Activated naive CD4-positive, alpha-beta T cell treated with anti-CD3 and anti-CD28 coated beads, Interleukin-2, amount 50 U/mL, for 24 hours (primary cell): Measurements from ENCODE around the gene AGAP1.
A peak's percentile ranks its signal among the peaks of the same experiment; 100 is the strongest.

Experiments
- H3K27ac Mint-ChIP-seq: one replicate; pipeline ENCODE4 v1.8.0; 2021; ENCODE audit warnings: mild to moderate bottlenecking, mixed read lengths
- H3K27me3 Mint-ChIP-seq: one replicate; pipeline ENCODE4 v1.8.0; 2021; ENCODE audit warnings: mixed read lengths
- H3K36me3 Mint-ChIP-seq: one replicate; pipeline ENCODE4 v1.8.0; 2021; ENCODE audit warnings: mixed read lengths
- H3K4me1 Mint-ChIP-seq: one replicate; pipeline ENCODE4 v1.8.0; 2021; ENCODE audit warnings: mixed read lengths
- H3K4me3 Mint-ChIP-seq: one replicate; pipeline ENCODE4 v1.8.0; 2021; ENCODE audit warnings: mild to moderate bottlenecking, mixed read lengths
- H3K9me3 Mint-ChIP-seq: one replicate; pipeline ENCODE4 v1.8.0; 2021; ENCODE audit warnings: mixed read lengths

AGAP1 gene

DNA sequence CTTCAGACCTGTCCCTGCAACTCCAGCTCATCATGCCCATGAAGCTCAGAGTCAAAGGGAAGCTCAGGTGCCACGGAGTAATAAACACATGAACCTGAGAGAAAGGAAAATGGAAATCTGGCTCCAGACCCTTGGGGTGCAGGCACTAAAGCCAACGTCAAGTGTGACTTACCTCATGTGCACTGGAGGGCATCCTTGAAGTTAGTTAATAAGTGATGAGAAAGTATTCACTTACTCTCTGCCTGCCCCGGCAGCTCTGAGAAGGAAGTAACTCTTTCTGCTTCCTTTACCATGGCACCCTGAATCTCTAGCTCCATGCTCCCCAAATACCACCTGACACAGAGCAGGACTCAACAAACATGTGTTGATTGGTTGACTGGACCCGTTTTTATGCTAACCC is 21.4 kb upstream of the AGAP1 start:
- Mint-ChIP-seq H3K27me3 (peaks cover 4% of the 10 kb centered on the region), H3K27ac (no peak overlapping the region), H3K4me1 (no peaks in the 10 kb centered on the region), H3K4me3 (no peak overlapping the region), H3K9me3 (peaks cover 12% of the 10 kb centered on the region), H3K36me3 (no peaks in the 10 kb centered on the region)

DNA sequence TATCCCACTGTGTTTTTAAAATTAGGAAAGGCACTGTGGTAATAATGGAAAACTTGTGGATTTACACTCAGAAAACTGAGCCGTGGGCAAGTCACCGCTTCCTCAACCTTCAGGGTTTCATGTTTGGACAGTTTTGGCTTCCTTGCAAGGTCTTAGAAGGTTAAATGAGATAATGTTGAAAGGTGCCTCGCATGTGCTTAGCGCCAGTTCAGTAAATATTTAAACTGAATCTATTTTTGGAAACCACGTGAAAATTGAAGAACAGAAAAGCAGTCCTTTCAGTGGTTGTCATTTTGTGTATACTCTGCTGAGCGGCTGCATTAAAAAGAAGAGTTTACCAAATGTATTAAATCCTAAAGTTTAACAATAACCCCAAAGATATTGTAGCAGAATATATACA is 15.2 kb upstream of the AGAP1 start:
- H3K36me3 Mint-ChIP-seq: no peaks in the 10 kb centered on the region
- no peak overlapping the region for H3K4me3 Mint-ChIP-seq
- no peak overlapping the region for H3K27ac Mint-ChIP-seq
- H3K27me3 Mint-ChIP-seq: peaks cover 3% of the 10 kb centered on the region
- peaks cover 12% of the 10 kb centered on the region for H3K9me3 Mint-ChIP-seq
- no peaks in the 10 kb centered on the region for H3K4me1 Mint-ChIP-seq

DNA sequence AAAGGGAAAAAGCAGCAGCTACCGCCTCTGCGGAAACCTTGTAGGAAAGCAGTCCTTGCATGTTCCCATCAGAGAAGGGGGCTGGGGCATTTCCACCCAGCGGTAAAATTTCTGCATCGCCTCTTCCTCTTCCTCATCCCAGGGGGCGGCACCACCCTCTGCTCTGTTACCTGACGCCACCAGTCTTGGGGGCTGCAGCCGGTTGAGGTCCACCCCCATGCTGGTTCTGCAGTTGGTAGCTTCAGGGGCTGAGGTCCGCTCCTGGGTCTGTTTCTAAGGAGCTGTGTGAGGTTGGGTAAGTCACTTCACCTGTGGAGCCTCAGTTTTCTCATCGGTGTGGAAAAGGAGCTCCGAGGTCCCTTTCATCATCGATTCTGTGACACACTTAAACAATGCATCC is 14.2 kb upstream of the AGAP1 start:
- no peaks in the 10 kb centered on the region for H3K36me3 Mint-ChIP-seq
- H3K27me3 Mint-ChIP-seq: peaks cover 5% of the 10 kb centered on the region
- H3K9me3 Mint-ChIP-seq: peaks cover 12% of the 10 kb centered on the region
- no peak overlapping the region for H3K27ac Mint-ChIP-seq
- H3K4me3 Mint-ChIP-seq: no peak overlapping the region
- H3K4me1 Mint-ChIP-seq: no peaks in the 10 kb centered on the region

DNA sequence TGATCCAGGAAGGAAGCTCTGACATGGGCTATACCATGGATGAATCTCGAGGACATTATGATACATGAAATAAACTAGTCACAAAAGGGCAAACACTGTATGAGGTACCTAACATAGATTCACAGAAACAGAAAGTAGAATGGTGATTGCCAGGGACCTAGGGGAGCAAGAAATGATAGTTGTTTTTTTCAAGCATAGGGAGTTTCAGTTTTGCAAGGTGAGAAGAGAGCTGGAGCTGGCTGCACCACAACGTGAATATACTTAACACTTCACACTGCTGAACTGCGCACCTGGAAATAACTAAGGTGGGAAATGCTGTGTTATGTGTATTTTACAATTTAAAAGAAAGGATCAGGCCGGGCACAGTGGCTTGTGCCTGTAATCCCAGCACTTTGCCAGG is 13.2 kb upstream of the AGAP1 start:
- H3K27ac Mint-ChIP-seq: no peak overlapping the region

DNA sequence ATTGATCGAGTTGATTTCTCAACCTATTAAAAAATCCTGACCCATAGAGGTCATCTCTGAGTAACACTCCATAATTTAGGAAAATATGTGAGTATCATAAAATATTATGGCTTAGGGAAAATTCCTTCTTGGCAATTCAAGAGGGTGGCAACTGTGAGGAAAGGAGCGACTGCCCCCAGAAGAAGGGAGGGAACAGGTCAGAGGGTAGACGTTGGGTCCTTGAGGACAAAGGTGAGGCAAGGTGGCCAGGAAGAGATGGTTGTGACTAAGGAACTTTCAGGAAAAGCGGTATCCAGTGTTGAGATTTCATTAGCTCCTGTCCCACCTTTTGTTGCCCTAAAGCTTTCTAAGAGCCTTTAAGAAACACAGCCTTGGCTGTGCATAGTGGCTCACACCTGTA is 10.5 kb upstream of the AGAP1 start:
- Mint-ChIP-seq H3K4me1 (no peaks in the 10 kb centered on the region), H3K9me3 (no peaks in the 10 kb centered on the region), H3K4me3 (no peak overlapping the region), H3K36me3 (no peaks in the 10 kb centered on the region), H3K27ac (no peak overlapping the region), H3K27me3 (peaks cover 5% of the 10 kb centered on the region)

More for the DNA sequence above, 13.2 kb upstream of the AGAP1 start:
- Mint-ChIP-seq H3K9me3 (peaks cover 5% of the 10 kb centered on the region), H3K36me3 (no peaks in the 10 kb centered on the region), H3K4me1 (no peaks in the 10 kb centered on the region), H3K4me3 (no peak overlapping the region), H3K27me3 (peaks cover 5% of the 10 kb centered on the region)

DNA sequence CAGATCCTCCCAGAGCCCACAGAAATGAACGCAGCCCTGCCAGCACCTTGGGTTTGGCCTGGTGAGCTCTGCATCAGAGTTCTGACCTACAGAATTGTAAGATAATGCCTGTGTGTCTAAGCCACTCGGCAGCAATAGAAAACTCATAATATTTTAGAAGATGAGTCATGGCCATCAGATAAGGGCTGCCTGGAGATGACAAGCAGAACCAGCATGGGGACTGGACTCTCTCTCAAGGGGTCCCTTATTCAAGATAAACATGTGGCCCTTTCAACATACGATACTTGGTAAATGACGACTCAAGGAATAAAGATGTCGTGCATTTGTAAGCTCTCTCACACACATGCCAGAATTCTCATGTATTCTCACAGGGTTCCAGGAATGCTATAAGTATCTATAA is 8.5 kb upstream of the AGAP1 start:
- no peaks in the 10 kb centered on the region for H3K4me1 Mint-ChIP-seq
- H3K27me3 Mint-ChIP-seq: peaks cover 9% of the 10 kb centered on the region
- no peak overlapping the region for H3K27ac Mint-ChIP-seq
- H3K4me3 Mint-ChIP-seq: no peak overlapping the region
- H3K9me3 Mint-ChIP-seq: no peaks in the 10 kb centered on the region
- H3K36me3 Mint-ChIP-seq: no peaks in the 10 kb centered on the region

DNA sequence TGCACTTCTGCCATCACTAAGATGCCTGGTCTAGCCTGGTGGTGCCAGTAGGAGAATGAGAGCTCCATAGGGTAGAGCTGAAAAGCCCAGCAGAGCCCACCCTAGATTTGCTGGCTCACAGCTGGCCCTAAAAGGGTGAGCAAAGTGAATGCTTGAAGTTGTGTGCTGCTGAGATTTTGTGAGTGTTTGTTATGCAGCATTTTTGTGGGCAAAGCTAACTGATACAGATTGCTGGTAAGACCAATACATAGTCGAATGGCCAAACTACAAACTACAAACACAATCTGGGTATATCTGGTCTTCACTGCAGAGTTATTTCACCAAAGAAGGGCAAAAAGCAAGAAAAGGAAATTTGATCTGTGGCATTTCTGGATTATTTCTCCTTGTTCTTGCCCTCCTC is 7.1 kb upstream of the AGAP1 start:
- H3K27ac Mint-ChIP-seq: no peak overlapping the region
- H3K27me3 Mint-ChIP-seq: peaks cover 8% of the 10 kb centered on the region
- H3K36me3 Mint-ChIP-seq: no peaks in the 10 kb centered on the region
- H3K4me3 Mint-ChIP-seq: no peak overlapping the region
- H3K9me3 Mint-ChIP-seq: no peaks in the 10 kb centered on the region
- H3K4me1 Mint-ChIP-seq: no peaks in the 10 kb centered on the region

DNA sequence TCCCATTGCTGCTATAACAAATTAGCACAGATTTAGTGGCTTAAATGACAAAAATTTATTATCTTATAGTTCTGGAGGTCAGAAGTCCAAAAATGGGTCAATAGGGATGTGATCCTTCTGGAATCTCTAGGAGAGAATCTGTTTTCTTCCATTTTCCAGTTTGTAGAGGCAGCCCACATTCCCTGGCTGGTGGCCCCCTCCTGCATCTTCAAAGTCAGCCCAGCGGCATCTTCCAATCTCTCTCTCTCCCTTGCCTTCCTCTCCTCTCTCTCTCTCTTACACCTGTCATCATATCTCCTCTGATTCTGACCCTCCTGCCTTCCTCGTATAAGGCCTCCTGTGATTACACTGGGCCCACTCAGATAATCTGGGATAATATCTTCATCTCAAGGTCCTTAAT is 3.9 kb upstream of the AGAP1 start:
- no peaks in the 10 kb centered on the region for H3K36me3 Mint-ChIP-seq
- H3K9me3 Mint-ChIP-seq: no peaks in the 10 kb centered on the region
- no peak overlapping the region for H3K4me3 Mint-ChIP-seq
- H3K27ac Mint-ChIP-seq: no peak overlapping the region
- peaks cover 22% of the 10 kb centered on the region for H3K27me3 Mint-ChIP-seq
- H3K4me1 Mint-ChIP-seq: peaks cover 13% of the 10 kb centered on the region

DNA sequence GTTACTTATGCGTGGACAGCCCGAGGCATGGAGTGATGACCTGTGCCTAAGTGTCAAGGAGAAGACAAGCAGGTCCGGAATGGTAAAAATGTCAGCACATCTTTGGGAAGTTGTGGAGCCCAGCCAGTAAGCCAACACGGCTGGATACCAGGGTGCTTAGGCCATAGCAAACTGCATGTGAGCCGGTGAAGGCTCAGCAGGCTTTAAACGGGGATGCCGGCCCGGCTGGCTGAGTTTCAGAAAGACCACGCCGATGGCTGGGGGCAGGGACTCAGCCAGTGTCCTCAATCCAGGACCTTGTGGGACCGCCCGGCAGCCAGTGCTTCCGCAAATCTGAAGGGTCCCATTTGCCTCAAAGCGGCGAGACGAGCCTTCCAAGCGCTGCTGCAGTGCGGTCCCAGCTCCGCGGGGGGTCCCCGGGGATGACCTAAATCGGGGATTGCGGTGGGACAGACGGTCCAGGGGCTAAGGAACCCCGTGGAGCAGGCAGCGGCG is 946 bp upstream of the AGAP1 start:
- Mint-ChIP-seq H3K4me1 (peaks cover 13% of the 10 kb centered on the region), H3K9me3 (no peaks in the 10 kb centered on the region), H3K27ac (no peak overlapping the region), H3K36me3 (no peaks in the 10 kb centered on the region), H3K4me3 (peak overlapping the region; percentile 82), H3K27me3 (peaks cover 32% of the 10 kb centered on the region)

DNA sequence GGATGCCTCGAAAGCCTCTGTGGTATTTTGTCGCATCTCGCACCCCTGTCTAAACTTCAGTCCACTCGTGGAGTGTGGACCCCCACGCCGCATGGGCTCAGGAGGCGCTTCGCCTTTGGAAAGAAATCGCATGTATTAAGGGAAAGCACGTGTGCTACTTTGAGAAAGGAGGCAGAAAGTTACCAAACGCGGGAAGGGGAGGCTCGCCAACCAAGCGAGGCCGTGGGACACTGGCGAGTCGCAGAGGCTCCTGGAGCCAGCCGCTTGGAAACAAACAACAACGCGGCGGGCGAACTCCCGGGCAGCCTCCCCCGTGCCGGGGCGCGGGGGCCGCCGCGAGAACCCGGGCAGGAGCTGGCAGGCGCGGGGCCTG is 455 bp upstream of the AGAP1 start:
- Mint-ChIP-seq H3K4me1 (peaks cover 13% of the 10 kb centered on the region), H3K27ac (no peak overlapping the region), H3K27me3 (peaks cover 34% of the 10 kb centered on the region), H3K9me3 (no peaks in the 10 kb centered on the region), H3K4me3 (peak overlapping the region; percentile 82), H3K36me3 (no peaks in the 10 kb centered on the region)

DNA sequence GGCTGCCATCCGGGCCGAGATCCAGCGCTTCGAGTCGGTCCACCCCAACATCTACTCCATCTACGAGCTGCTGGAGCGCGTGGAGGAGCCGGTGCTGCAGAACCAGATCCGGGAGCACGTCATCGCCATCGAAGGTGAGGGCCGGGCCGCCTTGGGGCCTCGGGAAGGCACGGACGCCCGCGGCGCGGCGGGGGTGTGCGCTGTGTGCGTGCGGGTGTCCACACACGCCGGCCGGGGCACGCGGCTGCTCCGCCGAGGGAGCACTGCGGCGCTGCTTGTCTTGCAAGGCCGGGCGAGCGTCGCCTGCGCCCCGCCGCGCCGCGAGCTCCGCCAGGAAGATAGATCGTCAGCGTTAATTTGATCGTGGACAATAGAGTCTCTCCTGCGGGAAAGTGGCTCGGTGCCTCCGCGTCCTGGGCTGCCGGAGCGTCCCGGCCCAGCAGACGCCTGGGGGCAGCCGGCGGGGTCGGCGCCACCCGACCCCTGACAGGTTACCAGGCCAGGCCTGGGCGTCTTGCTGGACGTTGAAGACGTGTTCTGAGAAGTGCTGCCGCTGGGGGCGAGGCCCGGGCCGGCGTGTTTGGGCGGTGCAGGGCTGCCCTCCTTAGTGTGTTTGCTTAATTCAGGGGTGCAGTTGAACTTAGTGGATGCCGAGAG is 1.0 kb downstream of the AGAP1 start:
- peaks cover 36% of the 10 kb centered on the region for H3K27me3 Mint-ChIP-seq
- peaks cover 13% of the 10 kb centered on the region for H3K4me1 Mint-ChIP-seq
- H3K27ac Mint-ChIP-seq: no peak overlapping the region
- peak overlapping the region; percentile 54 for H3K4me3 Mint-ChIP-seq
- no peaks in the 10 kb centered on the region for H3K36me3 Mint-ChIP-seq
- H3K9me3 Mint-ChIP-seq: no peaks in the 10 kb centered on the region

DNA sequence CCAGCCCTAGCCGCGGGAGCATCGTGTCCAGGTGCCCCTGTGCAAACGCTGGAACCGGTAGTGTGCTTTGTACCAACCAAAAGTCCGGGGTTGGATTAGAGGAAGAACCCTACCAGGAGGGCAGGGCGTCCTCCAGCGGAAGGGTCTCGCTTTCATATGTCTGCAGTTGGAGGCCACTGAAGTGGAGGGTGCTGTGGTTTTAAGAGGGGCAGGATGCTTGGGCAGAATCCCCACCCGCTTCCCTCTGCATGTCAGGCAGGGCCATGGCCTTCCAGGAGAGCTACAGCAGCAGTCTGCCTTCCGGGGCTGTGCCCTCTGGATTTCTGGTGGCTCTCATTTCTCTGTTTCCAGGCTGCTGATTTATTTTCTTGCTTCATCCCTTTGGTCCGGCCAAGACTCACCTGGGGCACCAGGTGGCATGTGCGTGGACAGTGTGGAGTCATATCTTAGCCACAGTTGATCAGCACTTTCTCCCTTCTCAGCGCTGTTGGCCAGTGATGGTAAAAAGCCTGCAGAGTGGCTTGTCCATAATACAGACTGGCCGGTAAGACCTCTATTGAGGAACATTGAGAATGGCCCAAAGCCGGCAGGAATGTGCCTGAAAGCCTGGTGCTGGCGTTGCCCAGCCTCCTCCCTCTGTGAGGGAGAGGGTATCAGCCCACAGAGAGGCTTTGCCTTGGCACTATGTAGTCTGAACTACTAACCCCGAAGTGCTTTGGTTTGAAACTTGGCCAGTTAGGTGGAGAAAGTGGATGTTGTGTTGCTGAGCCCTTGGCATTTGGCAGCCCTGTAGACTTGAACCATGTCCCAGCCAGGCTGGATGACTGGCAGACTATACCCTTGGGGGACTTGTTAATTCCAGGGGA is 1.8 kb downstream of the AGAP1 start:
- peaks cover 13% of the 10 kb centered on the region for H3K4me1 Mint-ChIP-seq
- no peaks in the 10 kb centered on the region for H3K36me3 Mint-ChIP-seq

DNA sequence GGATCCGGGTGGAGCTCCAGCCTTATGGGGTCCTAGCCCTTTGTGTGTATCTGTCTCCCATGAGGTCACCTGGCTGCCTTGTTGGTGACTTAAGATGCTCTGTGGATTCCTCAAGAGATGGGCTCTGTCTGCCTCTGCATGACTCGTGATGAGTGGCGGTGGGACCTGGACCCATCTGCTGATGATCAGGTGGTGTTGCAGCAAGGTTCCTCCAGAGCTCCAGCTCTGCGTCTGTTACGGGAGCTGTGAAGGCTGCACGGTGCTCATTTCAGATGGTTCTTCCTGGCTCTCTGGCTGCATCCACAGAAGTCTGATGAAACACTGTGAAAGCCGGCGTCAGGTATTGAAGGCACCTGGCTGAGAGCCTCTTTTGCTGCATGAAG is 2.4 kb downstream of the AGAP1 start:
- H3K36me3 Mint-ChIP-seq: no peaks in the 10 kb centered on the region
- no peak overlapping the region for H3K27ac Mint-ChIP-seq
- peaks cover 36% of the 10 kb centered on the region for H3K27me3 Mint-ChIP-seq
- H3K4me1 Mint-ChIP-seq: peaks cover 15% of the 10 kb centered on the region
- peak overlapping the region; percentile 26 for H3K4me3 Mint-ChIP-seq
- no peaks in the 10 kb centered on the region for H3K9me3 Mint-ChIP-seq

More for the DNA sequence above, 1.8 kb downstream of the AGAP1 start:
- peaks cover 33% of the 10 kb centered on the region for H3K27me3 Mint-ChIP-seq
- no peak overlapping the region for H3K27ac Mint-ChIP-seq
- H3K4me3 Mint-ChIP-seq: peak overlapping the region; percentile 39
- no peaks in the 10 kb centered on the region for H3K9me3 Mint-ChIP-seq

DNA sequence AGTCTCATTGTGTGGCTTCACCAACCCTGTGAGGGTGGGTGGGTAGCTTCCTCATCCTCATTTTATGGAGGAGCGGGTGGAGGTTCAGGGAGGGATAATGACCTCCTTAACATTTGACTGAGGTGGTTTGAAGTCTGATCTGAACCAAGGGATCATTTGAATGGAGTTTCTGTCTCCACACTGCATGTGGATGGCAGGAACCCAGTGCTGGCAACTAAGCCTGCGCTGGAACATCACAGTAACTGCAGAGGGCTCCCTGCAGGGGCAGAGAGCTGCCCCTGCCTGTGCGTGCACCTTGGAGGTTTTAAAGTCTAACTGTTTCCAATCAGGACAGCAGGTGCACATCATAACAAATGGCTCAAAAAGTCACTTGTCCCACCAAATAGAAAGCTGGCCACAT is 3.3 kb downstream of the AGAP1 start:
- Mint-ChIP-seq H3K4me3 (no peak overlapping the region), H3K9me3 (no peaks in the 10 kb centered on the region), H3K36me3 (no peaks in the 10 kb centered on the region), H3K27me3 (peaks cover 36% of the 10 kb centered on the region), H3K27ac (no peak overlapping the region), H3K4me1 (peaks cover 20% of the 10 kb centered on the region)

DNA sequence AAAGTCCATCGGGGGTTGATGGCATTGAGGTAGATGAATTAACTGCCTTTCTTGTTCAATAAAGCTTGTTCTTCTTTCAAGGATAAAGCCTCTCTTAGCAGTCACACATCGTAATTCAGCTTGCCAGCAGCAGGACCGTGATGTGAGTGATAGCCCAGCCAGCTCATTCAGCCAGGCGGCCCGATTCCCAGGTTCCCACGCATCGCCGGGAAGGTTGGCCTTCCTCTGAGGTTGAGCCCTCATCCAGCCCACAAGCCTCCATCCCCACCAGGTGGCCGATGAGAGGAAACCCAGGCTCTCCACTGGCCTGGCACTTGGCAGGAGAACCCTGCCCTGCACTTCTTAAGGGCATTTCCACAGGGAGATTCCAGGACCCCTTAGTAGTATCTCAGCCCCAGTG is 4.7 kb downstream of the AGAP1 start:
- H3K4me1 Mint-ChIP-seq: peaks cover 9% of the 10 kb centered on the region
- no peak overlapping the region for H3K4me3 Mint-ChIP-seq
- H3K9me3 Mint-ChIP-seq: no peaks in the 10 kb centered on the region
- no peaks in the 10 kb centered on the region for H3K36me3 Mint-ChIP-seq
- H3K27ac Mint-ChIP-seq: no peak overlapping the region
- H3K27me3 Mint-ChIP-seq: peaks cover 32% of the 10 kb centered on the region
